NCI-H1930 (cell line): ENCODE data around the gene MED1.
"Not testable (repeated sequence)": the region's sequence is repeated elsewhere in the genome, so short reads cannot be mapped to it uniquely, and the experiment has no call there.

ENCODE experiments used
- DNase-seq, 2 experiments: peaks; one replicate each; lab custom pipeline; 2025; lab: John Stamatoyannopoulos, UW

The MED1 gene

GRCh38 chr17:39410279-39410678 lies 40.8 kb downstream of the MED1 start:
- no peak for DNase-seq

GRCh38 chr17:39408360-39408759 lies 42.7 kb downstream of the MED1 start:
- no peak for DNase-seq

GRCh38 chr17:39406951-39407350 lies 44.1 kb downstream of the MED1 start:
- no peak for DNase-seq

GRCh38 chr17:39405436-39405835 lies 45.6 kb downstream of the MED1 start:
- no peak for DNase-seq

- DNase-seq: no peak
Measured at GRCh38 chr17:39404542-39405378, 46.3 kb downstream of the MED1 start.

GRCh38 chr17:39402890-39403605 lies 48.0 kb downstream of the MED1 start:
- DNase-seq: no peak

- DNase-seq: peak; percentile 86 to 87
Measured at GRCh38 chr17:39402244-39402889, 48.7 kb downstream of the MED1 start.

- peak; percentile 79 to 87 for DNase-seq
Measured at GRCh38 chr17:39401412-39402243, 49.4 kb downstream of the MED1 start, which contains the start of gene FBXL20. FBXL20 (minus strand) TSS chr17:39401626; CDS start chr17:39401402, 224 bp downstream.

GRCh38 chr17:39400547-39401411 lies 50.3 kb downstream of the MED1 start:
- no peak for DNase-seq

GRCh38 chr17:39399791-39400190 lies 51.3 kb downstream of the MED1 start:
- DNase-seq: no peak

- DNase-seq: no peak
Measured at GRCh38 chr17:39393736-39394135, 57.3 kb downstream of the MED1 start.

GRCh38 chr17:39391448-39391847 lies 59.6 kb downstream of the MED1 start:
- no peak for DNase-seq

GRCh38 chr17:39385040-39385439 lies 66.0 kb downstream of the MED1 start:
- DNase-seq: no peak

GRCh38 chr17:39380144-39380543 lies 70.9 kb downstream of the MED1 start:
- no peak for DNase-seq

- no peak for DNase-seq
Measured at GRCh38 chr17:39376434-39376833, 74.6 kb downstream of the MED1 start.

GRCh38 chr17:39367805-39368204 lies 83.3 kb downstream of the MED1 start:
- DNase-seq: not testable (repeated sequence)

GRCh38 chr17:39365872-39366271 lies 85.2 kb downstream of the MED1 start:
- no peak for DNase-seq

GRCh38 chr17:39365242-39365641 lies 85.8 kb downstream of the MED1 start:
- no peak for DNase-seq

- no peak for DNase-seq
Measured at GRCh38 chr17:39364236-39365025, 86.6 kb downstream of the MED1 start.

- DNase-seq: no peak
Measured at GRCh38 chr17:39361064-39361463, 90.0 kb downstream of the MED1 start.
